Hepatocyte (in vitro differentiated cells): ENCODE data around the gene CCDC88C.

Experiments
- EZH2 ChIP-seq: fragments of 200-600 bp; sonication (generic); IDR thresholded peaks from 2 replicates; pipeline ENCODE4 v1.6.1; 2016; ENCODE audit warnings: antibody characterized with exemption, mild to moderate bottlenecking, borderline replicate concordance
- EZH2phosphoT487 ChIP-seq: fragments of 200-600 bp; sonication (generic); IDR thresholded peaks from one replicate; pipeline ENCODE4 v1.6.1; 2018; ENCODE audit warnings: antibody characterized with exemption, mild to moderate bottlenecking, low read depth, moderate library complexity; ENCODE audit not compliant: unreplicated experiment, severe bottlenecking
- TF ChIP-seq, protein P1 (sequence below): fragments of 200-600 bp; sonication (generic); IDR thresholded peaks from 2 replicates; pipeline ENCODE4 v1.5.1; 2016; ENCODE audit warnings: antibody characterized with exemption, mild to moderate bottlenecking; ENCODE audit not compliant: poor library complexity

DNA sequence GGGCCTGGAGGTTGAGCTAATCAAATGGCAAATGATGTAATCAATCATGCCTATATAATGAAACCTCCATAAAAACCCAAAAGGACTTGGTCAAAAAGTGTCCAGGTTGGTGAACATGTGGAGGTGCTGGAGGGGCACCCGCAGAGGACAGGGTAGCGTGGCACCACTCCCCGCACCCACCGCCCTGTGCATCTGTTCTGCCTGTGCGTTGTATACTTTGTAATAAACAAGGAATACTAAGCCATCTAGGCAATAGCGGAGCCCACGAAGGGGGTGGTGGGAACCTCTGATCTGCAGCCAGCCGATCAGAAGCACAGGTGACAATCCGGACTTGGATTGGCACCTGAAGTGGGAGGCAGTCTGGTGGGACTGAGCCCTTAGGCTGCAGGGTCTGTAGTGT lies 97.4 kb downstream of the CCDC88C start:
- TF ChIP-seq EZH2, result no peak
- TF ChIP-seq, protein P1, sequence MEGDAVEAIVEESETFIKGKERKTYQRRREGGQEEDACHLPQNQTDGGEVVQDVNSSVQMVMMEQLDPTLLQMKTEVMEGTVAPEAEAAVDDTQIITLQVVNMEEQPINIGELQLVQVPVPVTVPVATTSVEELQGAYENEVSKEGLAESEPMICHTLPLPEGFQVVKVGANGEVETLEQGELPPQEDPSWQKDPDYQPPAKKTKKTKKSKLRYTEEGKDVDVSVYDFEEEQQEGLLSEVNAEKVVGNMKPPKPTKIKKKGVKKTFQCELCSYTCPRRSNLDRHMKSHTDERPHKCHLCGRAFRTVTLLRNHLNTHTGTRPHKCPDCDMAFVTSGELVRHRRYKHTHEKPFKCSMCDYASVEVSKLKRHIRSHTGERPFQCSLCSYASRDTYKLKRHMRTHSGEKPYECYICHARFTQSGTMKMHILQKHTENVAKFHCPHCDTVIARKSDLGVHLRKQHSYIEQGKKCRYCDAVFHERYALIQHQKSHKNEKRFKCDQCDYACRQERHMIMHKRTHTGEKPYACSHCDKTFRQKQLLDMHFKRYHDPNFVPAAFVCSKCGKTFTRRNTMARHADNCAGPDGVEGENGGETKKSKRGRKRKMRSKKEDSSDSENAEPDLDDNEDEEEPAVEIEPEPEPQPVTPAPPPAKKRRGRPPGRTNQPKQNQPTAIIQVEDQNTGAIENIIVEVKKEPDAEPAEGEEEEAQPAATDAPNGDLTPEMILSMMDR, result no peak
- no peak for TF ChIP-seq EZH2phosphoT487
